LNCaP clone FGC (cell line): Measurements from ENCODE around the gene MYOM3.
"Not testable (repeated sequence)": the region's sequence is repeated elsewhere in the genome, so short reads cannot be mapped to it uniquely, and the experiment has no call there.

ENCODE experiments used
- DNase-seq: peaks from one replicate; pipeline ENCODE4 v3.0.0-alpha.2; 2011; ENCODE audit warnings: low read depth
- H3K4me3 ChIP-seq: 2 replicates; pipeline ENCODE4 v1.5.1; 2011; ENCODE audit warnings: mild to moderate bottlenecking, low read depth, low read length, control low read depth
- CTCF ChIP-seq: IDR thresholded peaks from 2 replicates; pipeline ENCODE4 v1.5.1; 2012; ENCODE audit warnings: mild to moderate bottlenecking; ENCODE audit not compliant: control insufficient read depth, insufficient read depth; ENCODE audit errors: extremely low read depth

MYOM3 gene

GRCh38 chr1:24010650-24011049 lies 101.3 kb downstream of the MYOM3 start:
- no peak overlapping the region for H3K4me3 ChIP-seq
- DNase-seq: no peak
- TF ChIP-seq CTCF: no peak

- DNase-seq: no peak
- no peak for TF ChIP-seq CTCF
- no peak overlapping the region for H3K4me3 ChIP-seq
Measured at GRCh38 chr1:24009406-24009805, 102.5 kb downstream of the MYOM3 start.

GRCh38 chr1:24008574-24009184 lies 103.3 kb downstream of the MYOM3 start:
- not testable (repeated sequence) for DNase-seq, H3K4me3 ChIP-seq

- DNase-seq: no peak
- H3K4me3 ChIP-seq: no peak overlapping the region
- no peak for TF ChIP-seq CTCF
Measured at GRCh38 chr1:24007079-24007478, 104.9 kb downstream of the MYOM3 start.
